Heart left ventricle (tissue), 16 donors: ENCODE results near the gene CUX1. TPM values are rescaled to one million over a fixed set of nuclear protein-coding genes. Genes with fewer than 3 reads are reported as not detected.
A peak's percentile ranks its signal among the peaks of the same experiment; 100 is the strongest.

Source experiments
- ATAC-seq, 4 donors: fragments of 200-7000 bp; cut with Tn5 transposase; one replicate each; pipeline ENCODE4 v1.9.1; 2020 to 2022; ENCODE audit warnings: moderate library complexity in 4 of 4, mild to moderate bottlenecking in 3 of 4, moderate number of reproducible peaks in 1 of 4
- DNase-seq, 5 donors: peaks; one replicate each; pipeline ENCODE4 v3.0.0-alpha.2; 2020
- H3K27ac ChIP-seq, 12 donors: fragments of 200-600 bp; sonication (generic) in 4 of 12; one replicate each; pipeline versions ENCODE4 v1.5.0 to v1.8.0; 2016 to 2022; ENCODE audit warnings: mild to moderate bottlenecking in 2 of 12
- H3K27me3 ChIP-seq, 9 donors: fragments of 200-600 bp; sonication (generic) in 2 of 9; one replicate each; pipeline versions ENCODE4 v1.5.1 to v1.8.0; 2016 to 2022; ENCODE audit warnings: mild to moderate bottlenecking in 3 of 9
- H3K36me3 ChIP-seq, 9 donors: fragments of 200-600 bp; sonication (generic) in 2 of 9; one replicate each; pipeline versions ENCODE4 v1.5.0 to v1.8.0; 2018 to 2022; ENCODE audit warnings: mild to moderate bottlenecking in 2 of 9
- H3K4me1 ChIP-seq, 12 donors: fragments of 200-600 bp; sonication (generic) in 4 of 12; one replicate each; pipeline versions ENCODE4 v1.5.0 to v1.8.0; 2016 to 2022; ENCODE audit warnings: mild to moderate bottlenecking in 3 of 12
- H3K4me3 ChIP-seq, 12 donors: fragments of 200-600 bp; sonication (generic) in 4 of 12; one replicate each; pipeline versions ENCODE4 v1.5.0 to v1.8.0; 2017 to 2022; ENCODE audit warnings: mild to moderate bottlenecking in 9 of 12, moderate library complexity in 4 of 12
- H3K9me3 ChIP-seq, 12 donors: fragments of 200-600 bp; sonication (generic) in 4 of 12; one replicate each; pipeline versions ENCODE4 v1.5.0 to v1.8.0; 2016 to 2022; ENCODE audit warnings: mild to moderate bottlenecking in 1 of 12
- CTCF ChIP-seq, 12 donors: fragments of 200-600 bp; sonication (generic) in 4 of 12; IDR thresholded peaks; one replicate each; pipeline versions ENCODE4 v1.5.0 to v1.8.0; 2018 to 2022; ENCODE audit warnings: antibody characterized with exemption in 12 of 12, mild to moderate bottlenecking in 5 of 12
- POLR2A ChIP-seq, 2 donors: fragments of 450-650 bp; IDR thresholded peaks; one replicate each; pipeline ENCODE4 v1.6.1; 2017; ENCODE audit warnings: antibody characterized with exemption in 2 of 2, mild to moderate bottlenecking in 2 of 2, moderate library complexity in 2 of 2
- WGBS, 4 donors: extraction: QIAGEN DNeasy Blood & Tissue Kit in 2 of 4; methylation state at CpG; one replicate each; pipeline versions ENCODE4 v1.1.5 to v1.1.7; 2013 to 2018; 5-methylcytosine and 5-hydroxymethylcytosine counted together
- intact Hi-C, 10 donors: fragments of 100-400 bp; cut with DNase I; formaldehyde crosslinking; loops; one replicate each; pipeline versions ENCODE4 v1.11.1 to v1.14.2; 2022
- polyA plus RNA-seq, 2 donors: library from polyadenylated mRNA; stranded (reverse); fragments of 200-250 nt; gene quantifications; one replicate each; pipeline ENCODE4 v1.2.3, GENCODE V29; 2013
- total RNA-seq, 9 donors: library from RNA; depleted of rRNA in 2 of 9; stranded (reverse); fragments of >200 nt in 2 of 9; fragmentation: NEBNext Ultra II Directional in 3 of 9; extraction: Animal tissue kit (Norgen Biotek cat#: 25700) in 3 of 9; gene quantifications; one replicate each; pipeline versions ENCODE4 v1.1.0 to v1.2.4, GENCODE V29; 2016 to 2023
- donor health status: ischemic (EF 13 %, LVEDD 7.1; RV severe dilation, severe dysfunction).
- donor health status: healthy with polysubstance abuse.
- donor health status: DM: no; HTN: yes; CAD: no.
- donor health status: DM: no; HTN: no; CAD: no.
- donor health status: ischemic (EF 25% LVEDD 6.9; RV normal size, moderate dysfunction).
- donor health status: ischemic (EF 25% LVEDD 5.7; RV mildly dilated, moderate dysfunction).
- donor health status: healthy.
- donor health status: DM: yes; HTN: yes; CAD: no.
- donor health status: ischemic (EF 35%, LVEDD 5.7; RV mildly dilated, moderate dysfunction).
- donor health status: nonischemic (EF 11% LVEDD 7.7; RV severe dilation, severe dysfunction).
- donor health status: DM: yes; HTN: yes; CAD: no.
- donor health status: PGD.
- donor health status: ischemic (EF 29% LVEDD 5.4; RV normal size, mild dysfunction).
- donor health status: nonischemic (EF 23%, LVEDD 6.1; RV moderate dilation, normal function).

Gene CUX1
- total and polyA plus RNA-seq, 11 donors: 51.9 to 173 (median 122) TPM

GRCh38 chr7:102319671-102320070 lies 502.2 kb downstream of the CUX1 start:
- Histone ChIP-seq H3K4me1 (peaks cover 0 to 29% (median 3%) of the 10 kb centered on the region in 12 donors), H3K27me3 (peaks cover 0 to 13% (median 0%) of the 10 kb centered on the region in 9 donors), H3K36me3 (peaks cover 0 to 16% (median 0%) of the 10 kb centered on the region in 9 donors), H3K4me3 (no peak overlapping the region), H3K9me3 (no peaks in the 10 kb centered on the region), H3K27ac (peak overlapping the region in 2 of 12 donors; percentile 6 to 55)
- TF ChIP-seq CTCF (IDR thresholded peaks at IDR 0.05) (no peak), POLR2A (IDR thresholded peaks at IDR 0.05) (no peak)
- DNase-seq (no peak), ATAC-seq (no peak)
- WGBS, 4 donors: 84 to 95% (median 86%) methylated on average over 3 of the region's 3 CpGs
- intact Hi-C loops: no loop called here

- H3K4me1 ChIP-seq: peaks cover 0 to 29% (median 3%) of the 10 kb centered on the region in 12 donors
- ATAC-seq (no peak), DNase-seq (no peak)
- intact Hi-C loops: no loop called here
- H3K36me3 ChIP-seq: peaks cover 0 to 12% (median 0%) of the 10 kb centered on the region in 9 donors
- no peak overlapping the region for H3K27ac ChIP-seq
- no peaks in the 10 kb centered on the region for H3K9me3 ChIP-seq
- TF ChIP-seq CTCF (IDR thresholded peaks at IDR 0.05): no peak
- TF ChIP-seq POLR2A (IDR thresholded peaks at IDR 0.05): no peak
- 94 to 97% (median 97%) methylated on average over 14 of the region's 14 CpGs for WGBS, 4 donors
- no peak overlapping the region for H3K4me3 ChIP-seq
- H3K27me3 ChIP-seq: peaks cover 0 to 13% (median 0%) of the 10 kb centered on the region in 9 donors
Observed at GRCh38 chr7:102320181-102320580, 502.8 kb downstream of the CUX1 start.

DNA sequence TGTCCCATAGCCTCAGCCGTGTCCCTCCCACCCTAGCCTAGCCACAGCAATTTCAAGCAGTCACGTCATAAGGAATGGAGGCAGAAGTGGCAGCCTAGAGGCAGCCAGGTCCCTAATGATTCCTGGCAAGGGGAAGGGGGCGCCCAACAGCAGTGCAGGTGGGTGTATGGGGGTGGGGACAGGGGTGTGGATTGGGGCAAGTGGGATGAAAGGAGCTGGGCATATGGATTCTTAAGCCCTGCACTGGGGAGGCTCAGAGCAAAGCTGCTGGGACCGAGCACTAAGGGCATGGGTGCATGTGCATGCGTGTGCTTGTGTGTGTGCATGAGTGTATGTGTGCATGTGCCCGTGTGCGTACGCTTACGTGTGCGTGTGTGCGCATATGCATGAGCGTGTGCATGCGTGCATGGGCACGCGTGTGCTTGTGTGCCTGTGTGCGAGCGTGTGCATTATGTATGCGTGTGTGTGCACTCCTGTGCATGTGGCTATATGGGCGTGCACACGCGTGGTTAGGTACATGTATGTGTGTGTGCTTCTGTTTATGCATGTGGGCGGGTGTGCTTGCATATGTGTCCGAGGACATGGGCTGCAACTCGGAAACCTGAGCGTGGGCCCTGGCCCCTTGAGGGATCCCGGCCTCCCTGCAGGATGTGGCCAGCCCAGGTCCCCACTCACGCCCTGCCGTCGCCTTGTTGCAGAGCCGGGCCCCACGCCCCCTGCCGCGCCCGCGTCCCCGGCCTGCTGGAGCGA lies 503.4 kb downstream of the CUX1 start:
- Histone ChIP-seq H3K27me3 (peaks cover 0 to 13% (median 2%) of the 10 kb centered on the region in 9 donors), H3K36me3 (peaks cover 0 to 11% (median 0%) of the 10 kb centered on the region in 9 donors), H3K9me3 (no peaks in the 10 kb centered on the region), H3K4me3 (peak overlapping the region in 3 of 12 donors; percentile 12 to 30 (median 15)), H3K27ac (no peak overlapping the region), H3K4me1 (peaks cover 0 to 29% (median 3%) of the 10 kb centered on the region in 12 donors)
- WGBS, 4 donors: 66 to 80% (median 71%) methylated on average over 28 to 37 of the region's 37 CpGs
- intact Hi-C loops: no loop called here
- DNase-seq: no peak
- TF ChIP-seq CTCF (IDR thresholded peaks at IDR 0.05): no peak
- TF ChIP-seq POLR2A (IDR thresholded peaks at IDR 0.05): no peak
- ATAC-seq: no peak

DNA sequence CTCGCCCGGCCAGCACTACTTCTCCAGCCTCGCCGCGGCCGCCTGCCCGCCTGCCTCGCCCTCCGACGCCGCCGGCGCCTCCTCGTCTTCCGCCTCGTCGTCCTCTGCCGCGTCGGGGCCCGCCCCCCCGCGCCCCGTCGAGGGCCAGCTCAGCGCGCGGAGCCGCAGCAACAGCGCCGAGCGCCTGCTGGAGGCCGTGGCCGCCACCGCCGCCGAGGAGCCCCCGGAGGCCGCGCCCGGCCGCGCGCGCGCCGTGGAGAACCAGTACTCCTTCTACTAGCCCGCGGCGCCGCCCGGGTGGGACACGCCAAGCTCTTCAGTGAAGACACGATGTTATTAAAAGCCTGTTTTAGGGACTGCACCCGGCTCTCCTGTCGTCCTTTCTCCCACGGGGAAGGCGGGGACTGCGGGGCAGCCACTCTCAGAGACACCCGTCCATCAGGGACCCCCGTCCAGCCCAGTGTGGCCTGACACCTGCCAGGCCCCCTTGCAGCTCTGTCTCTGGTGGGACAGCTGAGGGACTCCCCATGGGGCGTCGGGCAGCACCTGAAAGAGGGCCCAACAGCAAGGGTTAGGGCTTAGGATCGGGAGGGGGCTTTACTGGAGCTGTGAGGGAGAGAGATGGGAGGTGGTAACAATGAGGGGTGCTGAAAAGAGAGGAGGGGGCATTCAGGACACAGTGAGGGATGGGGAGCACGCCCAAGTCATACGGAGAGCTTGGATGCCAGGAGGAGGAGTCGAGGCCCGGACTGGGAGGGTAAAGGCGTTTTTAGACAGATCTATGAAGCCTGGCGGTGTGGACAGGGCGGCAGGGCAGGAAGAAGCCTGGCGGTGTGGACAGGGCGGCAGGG lies 504.1 kb downstream of the CUX1 start:
- Histone ChIP-seq H3K4me1 (peaks cover 0 to 29% (median 3%) of the 10 kb centered on the region in 12 donors), H3K4me3 (peak overlapping the region in 5 of 12 donors; percentile 12 to 36 (median 22)), H3K27ac (peak overlapping the region in 1 of 12 donors; percentile 69), H3K36me3 (peaks cover 0 to 8% (median 0%) of the 10 kb centered on the region in 9 donors), H3K27me3 (peaks cover 0 to 13% (median 2%) of the 10 kb centered on the region in 9 donors), H3K9me3 (no peaks in the 10 kb centered on the region)
- TF ChIP-seq POLR2A (IDR thresholded peaks at IDR 0.05) (no peak), CTCF (IDR thresholded peaks at IDR 0.05) (peak in 2 of 12 donors; percentile 5 to 10)
- DNase-seq (peak in 1 of 5 donors; percentile 54), ATAC-seq (peak in 3 of 4 donors; percentile 31 to 67 (median 46))
- 15 to 29% (median 19%) methylated on average over 43 to 73 of the region's 73 CpGs for WGBS, 4 donors
- intact Hi-C loops: no loop called here
